ENCODE results near the gene DLG2. TPM values are rescaled to one million over a fixed set of nuclear protein-coding genes. Genes with fewer than 3 reads are reported as not detected.

The DLG2 gene
- total and polyA plus RNA-seq, 11 donors, result 2.4 to 13.9 (median 7.1) TPM

DNA sequence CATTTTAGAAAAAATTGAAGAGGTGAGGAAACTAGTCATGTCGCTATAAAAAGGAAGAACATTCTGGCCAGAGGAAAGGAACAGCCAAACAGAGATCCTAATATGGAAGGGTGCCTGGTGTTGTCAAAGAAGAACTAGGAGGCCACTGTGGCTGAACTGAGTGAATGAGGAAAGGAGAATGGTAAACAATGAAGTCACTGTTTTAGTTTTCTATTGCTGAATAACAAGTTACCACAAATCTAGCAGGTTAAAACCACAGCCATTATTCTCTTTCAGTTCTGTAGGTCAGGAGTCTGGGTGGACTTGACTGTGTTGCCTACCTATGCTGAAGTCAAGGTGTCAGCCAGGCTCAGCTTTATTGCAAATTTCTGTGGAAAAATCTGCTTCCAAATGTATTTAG, 1791.7 kb downstream of the DLG2 start:
- intact Hi-C loops (cut with DNase I), result loop anchor here in 8 of 10 donors (5.0 to 10.0 kb wide), 6 partner anchors 427 to 719 kb away; no protein-coding TSS in a partner anchor
- 49 to 74% (median 59%) methylated on average over 1 of the region's 1 CpG for WGBS, 4 donors
- peak in 1 of 4 donors; percentile 7 for ATAC-seq
- Histone ChIP-seq H3K36me3 (no peaks in the 10 kb centered on the region), H3K27me3 (no peaks in the 10 kb centered on the region), H3K9me3 (no peaks in the 10 kb centered on the region), H3K4me3 (no peak overlapping the region), H3K27ac (no peak overlapping the region), H3K4me1 (no peaks in the 10 kb centered on the region)
- TF ChIP-seq, protein P1, sequence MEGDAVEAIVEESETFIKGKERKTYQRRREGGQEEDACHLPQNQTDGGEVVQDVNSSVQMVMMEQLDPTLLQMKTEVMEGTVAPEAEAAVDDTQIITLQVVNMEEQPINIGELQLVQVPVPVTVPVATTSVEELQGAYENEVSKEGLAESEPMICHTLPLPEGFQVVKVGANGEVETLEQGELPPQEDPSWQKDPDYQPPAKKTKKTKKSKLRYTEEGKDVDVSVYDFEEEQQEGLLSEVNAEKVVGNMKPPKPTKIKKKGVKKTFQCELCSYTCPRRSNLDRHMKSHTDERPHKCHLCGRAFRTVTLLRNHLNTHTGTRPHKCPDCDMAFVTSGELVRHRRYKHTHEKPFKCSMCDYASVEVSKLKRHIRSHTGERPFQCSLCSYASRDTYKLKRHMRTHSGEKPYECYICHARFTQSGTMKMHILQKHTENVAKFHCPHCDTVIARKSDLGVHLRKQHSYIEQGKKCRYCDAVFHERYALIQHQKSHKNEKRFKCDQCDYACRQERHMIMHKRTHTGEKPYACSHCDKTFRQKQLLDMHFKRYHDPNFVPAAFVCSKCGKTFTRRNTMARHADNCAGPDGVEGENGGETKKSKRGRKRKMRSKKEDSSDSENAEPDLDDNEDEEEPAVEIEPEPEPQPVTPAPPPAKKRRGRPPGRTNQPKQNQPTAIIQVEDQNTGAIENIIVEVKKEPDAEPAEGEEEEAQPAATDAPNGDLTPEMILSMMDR (IDR thresholded peaks at IDR 0.05), result no peak
- DNase-seq, result no peak

GRCh38 chr11:83831929-83832328, 1795.2 kb downstream of the DLG2 start:
- DNase-seq (no peak), ATAC-seq (no peak)
- H3K4me1 ChIP-seq, result peaks cover 0 to 5% (median 0%) of the 10 kb centered on the region in 12 donors
- H3K27me3 ChIP-seq, result no peaks in the 10 kb centered on the region
- TF ChIP-seq POLR2A (IDR thresholded peaks at IDR 0.05), result no peak
- TF ChIP-seq, protein P1 (IDR thresholded peaks at IDR 0.05), result no peak
- no peak overlapping the region for H3K27ac ChIP-seq
- intact Hi-C loops (cut with DNase I), result loop anchor here in 8 of 10 donors (10.0 kb wide), 4 partner anchors 433 to 723 kb away; no protein-coding TSS in a partner anchor
- no peaks in the 10 kb centered on the region for H3K36me3 ChIP-seq
- no peak overlapping the region for H3K4me3 ChIP-seq
- no peaks in the 10 kb centered on the region for H3K9me3 ChIP-seq

DNA sequence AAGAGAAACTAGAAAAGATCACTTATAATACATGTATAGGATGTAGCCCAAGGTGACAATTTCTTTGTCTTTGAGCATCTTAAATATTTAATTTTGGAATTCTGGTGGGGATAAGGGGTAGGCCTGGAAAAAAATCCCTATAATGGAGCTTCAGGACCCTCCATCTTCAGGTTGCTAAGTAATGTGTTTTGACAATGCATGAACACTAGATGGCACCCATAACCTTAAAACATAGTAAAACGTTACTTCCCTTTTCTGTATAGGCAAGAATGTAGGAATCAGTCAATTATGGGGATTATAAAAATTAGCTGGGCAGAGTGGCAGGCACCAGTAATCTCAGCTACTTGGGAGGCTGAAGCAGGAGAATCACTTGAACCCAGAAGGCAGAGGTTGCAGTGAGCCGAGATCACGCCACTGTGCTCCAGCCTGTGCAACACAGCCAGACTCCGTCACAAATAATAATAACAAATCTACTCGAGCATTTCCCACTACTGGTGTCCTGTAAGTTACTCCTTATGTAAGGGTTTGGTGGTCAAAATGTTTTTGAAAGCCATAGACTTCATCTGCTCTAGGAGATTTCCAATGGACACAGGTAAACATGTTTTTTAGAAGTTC, 1799.1 kb downstream of the DLG2 start:
- TF ChIP-seq, protein P1 (IDR thresholded peaks at IDR 0.05), result peak; percentile 25 to 67 (median 52)
- TF ChIP-seq POLR2A (IDR thresholded peaks at IDR 0.05), result no peak
- peak overlapping the region in 5 of 12 donors; percentile 8 to 50 (median 34) for H3K4me3 ChIP-seq
- intact Hi-C loops (cut with DNase I), result loop anchor here in 4 of 10 donors (5.0 to 10.0 kb wide), 4 partner anchors 557 to 1143 kb away; no protein-coding TSS in a partner anchor
- DNase-seq (no peak), ATAC-seq (peak in 2 of 4 donors; percentile 34 to 49)
- H3K4me1 ChIP-seq, result peaks cover 0 to 5% (median 0%) of the 10 kb centered on the region in 12 donors
- WGBS, 4 donors, result 51 to 64% (median 61%) methylated on average over 5 of the region's 5 CpGs
- H3K27ac ChIP-seq, result no peak overlapping the region
- no peaks in the 10 kb centered on the region for H3K9me3 ChIP-seq
- H3K27me3 ChIP-seq, result no peaks in the 10 kb centered on the region
- no peaks in the 10 kb centered on the region for H3K36me3 ChIP-seq

GRCh38 chr11:83827520-83827919, 1799.6 kb downstream of the DLG2 start:
- no peak overlapping the region for H3K4me3 ChIP-seq
- no peak overlapping the region for H3K27ac ChIP-seq
- WGBS, 4 donors, result 74 to 78% (median 76%) methylated on average over 3 of the region's 3 CpGs
- peaks cover 0 to 5% (median 0%) of the 10 kb centered on the region in 12 donors for H3K4me1 ChIP-seq
- DNase-seq (no peak), ATAC-seq (no peak)
- TF ChIP-seq, protein P1 (IDR thresholded peaks at IDR 0.05), result no peak
- no peak for TF ChIP-seq POLR2A (IDR thresholded peaks at IDR 0.05)
- H3K27me3 ChIP-seq, result no peaks in the 10 kb centered on the region
- H3K36me3 ChIP-seq, result no peaks in the 10 kb centered on the region
- intact Hi-C loops (cut with DNase I), result loop anchor here in 4 of 10 donors (5.0 to 10.0 kb wide), 4 partner anchors 557 to 1143 kb away; no protein-coding TSS in a partner anchor
- H3K9me3 ChIP-seq, result no peaks in the 10 kb centered on the region
